ACHN (cell line): ENCODE results near the gene GBX2.

ENCODE experiments used
- DNase-seq: peaks from one replicate; pipeline ENCODE4 v3.0.0-alpha.2; 2015
- in situ Hi-C: cut with HindIII; loops from 2 replicates; pipeline ENCODE4 v1.10.0; 2017; ENCODE audit warnings: low sequenced_read_pairs, low pct_ligation_motif_present, low pct_unique_long_range_greater_than_20kb

The GBX2 gene

GRCh38 chr2:236128321-236128720 lies 39.9 kb downstream of the GBX2 start:
- in situ Hi-C loops: no loop called here
- DNase-seq: no peak

- in situ Hi-C loops: no loop called here
- no peak for DNase-seq
Measured at GRCh38 chr2:236127010-236127409, 41.2 kb downstream of the GBX2 start.

- in situ Hi-C loops: no loop called here
- no peak for DNase-seq
Measured at GRCh38 chr2:236125541-236125940, 42.6 kb downstream of the GBX2 start.

GRCh38 chr2:236124182-236124893 lies 43.8 kb downstream of the GBX2 start:
- no peak for DNase-seq
- in situ Hi-C loops: no loop called here

GRCh38 chr2:236123716-236124115 lies 44.5 kb downstream of the GBX2 start:
- in situ Hi-C loops: no loop called here
- DNase-seq: no peak

GRCh38 chr2:236122236-236122635 lies 46.0 kb downstream of the GBX2 start:
- in situ Hi-C loops: no loop called here
- no peak for DNase-seq

GRCh38 chr2:236121546-236121945 lies 46.6 kb downstream of the GBX2 start:
- in situ Hi-C loops: no loop called here
- DNase-seq: no peak

- no peak for DNase-seq
- in situ Hi-C loops: no loop called here
Measured at GRCh38 chr2:236120829-236121228, 47.4 kb downstream of the GBX2 start.

GRCh38 chr2:236120141-236120601 lies 48.0 kb downstream of the GBX2 start:
- DNase-seq: no peak
- in situ Hi-C loops: no loop called here

- in situ Hi-C loops: no loop called here
Measured at GRCh38 chr2:236119476-236119875, 48.7 kb downstream of the GBX2 start.

GRCh38 chr2:236119003-236119402 lies 49.2 kb downstream of the GBX2 start:
- no peak for DNase-seq
- in situ Hi-C loops: no loop called here

More at GRCh38 chr2:236119476-236119875, 48.7 kb downstream of the GBX2 start:
- DNase-seq: no peak

- in situ Hi-C loops: no loop called here
- no peak for DNase-seq
Measured at GRCh38 chr2:236117861-236118269, 50.3 kb downstream of the GBX2 start.

GRCh38 chr2:236117401-236117800 lies 50.8 kb downstream of the GBX2 start:
- in situ Hi-C loops: no loop called here
- no peak for DNase-seq
